ENCODE results near the gene ZNFX1. TPM values are rescaled to one million over a fixed set of nuclear protein-coding genes. Genes with fewer than 3 reads are reported as not detected.
A peak's percentile ranks its signal among the peaks of the same experiment; 100 is the strongest.

ZNFX1 gene
- 36.0 to 38.7 TPM (median 36.4 TPM) in 3 replicates for total RNA-seq
- long read RNA-seq, partial matches to known transcripts = 11 of 12 reads
- long read RNA-seq, other reads (novel, unspliced or antisense) = 1 of 12 reads

DNA sequence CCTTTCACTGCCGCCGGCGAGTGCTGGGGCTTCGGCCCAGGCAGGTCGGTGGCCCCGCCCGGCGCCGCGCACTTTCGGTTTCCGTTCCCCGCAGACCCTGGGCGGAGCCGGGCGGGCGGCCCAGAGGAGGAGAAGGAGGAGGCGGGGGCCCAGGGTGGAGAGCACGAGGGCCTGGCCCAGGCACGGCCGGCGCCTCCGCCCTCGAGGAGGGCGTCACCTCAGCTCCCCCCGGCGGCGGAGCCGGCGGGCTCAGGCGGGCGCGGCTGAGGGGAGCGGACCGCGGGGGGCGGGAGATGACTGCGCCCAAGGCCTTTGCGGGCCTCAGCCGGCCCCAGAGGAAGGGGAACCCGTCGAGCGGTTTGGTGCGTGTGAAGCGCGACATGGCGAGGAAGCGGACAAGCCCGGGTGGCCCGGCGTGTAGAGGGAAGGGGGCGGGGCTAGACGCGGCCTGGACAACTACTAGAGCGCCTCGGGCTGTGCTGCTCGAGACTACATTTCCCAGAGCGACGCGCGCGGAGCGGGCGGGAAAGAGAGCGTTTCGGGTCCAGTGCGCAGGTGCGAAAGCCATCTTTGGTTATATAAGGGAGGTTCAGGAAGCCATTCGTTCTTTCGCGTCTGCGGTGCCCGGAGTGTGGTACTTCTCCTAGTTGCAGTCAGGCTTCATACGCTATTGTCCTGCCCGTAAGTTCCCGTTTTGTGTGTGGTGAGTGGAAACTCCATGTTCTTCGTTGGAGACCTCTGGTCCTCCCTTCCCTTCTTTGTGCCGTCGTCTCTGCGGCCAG, at the start of gene ZNFX1:
Gene ZNFX1, minus strand, starts transcription at position 22 of the 782 bp plus-strand sequence. CDS start 2,218 bp downstream, outside the sequence.
- peak; percentile 100 for DNase-seq (ENCODE audit: low spot score)
- peak within 1 kb of the TSS; percentile 89 for H3K27ac Mint-ChIP-seq (ENCODE audit: unreplicated experiment)
- TF ChIP-seq, protein P1, sequence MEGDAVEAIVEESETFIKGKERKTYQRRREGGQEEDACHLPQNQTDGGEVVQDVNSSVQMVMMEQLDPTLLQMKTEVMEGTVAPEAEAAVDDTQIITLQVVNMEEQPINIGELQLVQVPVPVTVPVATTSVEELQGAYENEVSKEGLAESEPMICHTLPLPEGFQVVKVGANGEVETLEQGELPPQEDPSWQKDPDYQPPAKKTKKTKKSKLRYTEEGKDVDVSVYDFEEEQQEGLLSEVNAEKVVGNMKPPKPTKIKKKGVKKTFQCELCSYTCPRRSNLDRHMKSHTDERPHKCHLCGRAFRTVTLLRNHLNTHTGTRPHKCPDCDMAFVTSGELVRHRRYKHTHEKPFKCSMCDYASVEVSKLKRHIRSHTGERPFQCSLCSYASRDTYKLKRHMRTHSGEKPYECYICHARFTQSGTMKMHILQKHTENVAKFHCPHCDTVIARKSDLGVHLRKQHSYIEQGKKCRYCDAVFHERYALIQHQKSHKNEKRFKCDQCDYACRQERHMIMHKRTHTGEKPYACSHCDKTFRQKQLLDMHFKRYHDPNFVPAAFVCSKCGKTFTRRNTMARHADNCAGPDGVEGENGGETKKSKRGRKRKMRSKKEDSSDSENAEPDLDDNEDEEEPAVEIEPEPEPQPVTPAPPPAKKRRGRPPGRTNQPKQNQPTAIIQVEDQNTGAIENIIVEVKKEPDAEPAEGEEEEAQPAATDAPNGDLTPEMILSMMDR (IDR thresholded peaks at IDR 0.05) = peak; percentile 17
- H3K27me3 Mint-ChIP-seq (ENCODE audit: low read depth) = no peaks in the 10 kb centered on the region
- H3K4me3 Mint-ChIP-seq (ENCODE audit: unreplicated experiment) = peak within 1 kb of the TSS; percentile 99
- peaks cover 54% of the 10 kb centered on the region for H3K36me3 Mint-ChIP-seq (ENCODE audit: low read depth)
- H3K9me3 Mint-ChIP-seq (ENCODE audit: low read depth) = no peaks in the 10 kb centered on the region
- H3K4me1 Mint-ChIP-seq (ENCODE audit: low read depth) = peaks cover 57% of the 10 kb centered on the region

DNA sequence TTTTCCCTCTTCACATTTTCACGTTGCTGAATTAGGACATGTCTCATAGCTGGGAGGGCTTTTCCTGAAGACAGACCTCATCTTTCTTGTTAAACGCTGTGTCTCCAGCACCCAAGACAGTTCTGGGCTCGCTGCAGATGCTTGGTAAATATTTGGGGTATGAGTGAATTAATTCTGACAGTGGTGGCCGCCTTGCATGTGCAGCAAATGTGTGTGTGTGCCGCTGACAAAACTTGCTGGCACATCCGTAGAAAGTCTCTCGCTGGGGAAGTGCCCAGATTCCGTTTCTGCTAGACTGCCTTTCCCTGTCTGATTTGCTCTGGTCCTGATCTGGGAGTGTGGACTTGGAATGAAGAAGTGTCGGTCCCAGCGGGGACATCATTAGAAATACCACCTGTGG, 48.2 kb upstream of the ZNFX1 start:
- Mint-ChIP-seq H3K36me3 (ENCODE audit: low read depth) (peaks cover 4% of the 10 kb centered on the region), H3K9me3 (ENCODE audit: low read depth) (no peaks in the 10 kb centered on the region), H3K27ac (ENCODE audit: unreplicated experiment) (peak overlapping the region; percentile 46), H3K27me3 (ENCODE audit: low read depth) (peaks cover 33% of the 10 kb centered on the region), H3K4me3 (ENCODE audit: unreplicated experiment) (no peak overlapping the region), H3K4me1 (ENCODE audit: low read depth) (peaks cover 20% of the 10 kb centered on the region)
- TF ChIP-seq, protein P1 (IDR thresholded peaks at IDR 0.05) = no peak
- no peak for DNase-seq (ENCODE audit: low spot score)

GRCh38 chr20:49324306-49324705, 46.4 kb upstream of the ZNFX1 start:
- peaks cover 1% of the 10 kb centered on the region for H3K36me3 Mint-ChIP-seq (ENCODE audit: low read depth)
- TF ChIP-seq, protein P1 (IDR thresholded peaks at IDR 0.05) = no peak
- H3K9me3 Mint-ChIP-seq (ENCODE audit: low read depth) = no peaks in the 10 kb centered on the region
- peaks cover 31% of the 10 kb centered on the region for H3K27me3 Mint-ChIP-seq (ENCODE audit: low read depth)
- no peak overlapping the region for H3K27ac Mint-ChIP-seq (ENCODE audit: unreplicated experiment)
- no peak for DNase-seq (ENCODE audit: low spot score)
- no peak overlapping the region for H3K4me3 Mint-ChIP-seq (ENCODE audit: unreplicated experiment)
- peaks cover 25% of the 10 kb centered on the region for H3K4me1 Mint-ChIP-seq (ENCODE audit: low read depth)

GRCh38 chr20:49323622-49324238, 45.9 kb upstream of the ZNFX1 start:
- H3K27ac Mint-ChIP-seq (ENCODE audit: unreplicated experiment) = peak overlapping the region; percentile 81
- DNase-seq (ENCODE audit: low spot score) = no peak
- H3K9me3 Mint-ChIP-seq (ENCODE audit: low read depth) = no peaks in the 10 kb centered on the region
- H3K36me3 Mint-ChIP-seq (ENCODE audit: low read depth) = peaks cover 2% of the 10 kb centered on the region
- peaks cover 31% of the 10 kb centered on the region for H3K27me3 Mint-ChIP-seq (ENCODE audit: low read depth)
- TF ChIP-seq, protein P1 (IDR thresholded peaks at IDR 0.05) = peak; percentile 77
- H3K4me1 Mint-ChIP-seq (ENCODE audit: low read depth) = peaks cover 30% of the 10 kb centered on the region
- H3K4me3 Mint-ChIP-seq (ENCODE audit: unreplicated experiment) = no peak overlapping the region

- Mint-ChIP-seq H3K4me1 (ENCODE audit: low read depth) (peaks cover 25% of the 10 kb centered on the region), H3K4me3 (ENCODE audit: unreplicated experiment) (no peak overlapping the region), H3K27me3 (ENCODE audit: low read depth) (peaks cover 43% of the 10 kb centered on the region), H3K36me3 (ENCODE audit: low read depth) (peaks cover 5% of the 10 kb centered on the region), H3K9me3 (ENCODE audit: low read depth) (peaks cover 6% of the 10 kb centered on the region), H3K27ac (ENCODE audit: unreplicated experiment) (no peak overlapping the region)
- TF ChIP-seq, protein P1 (IDR thresholded peaks at IDR 0.05) = peak; percentile 74
- DNase-seq (ENCODE audit: low spot score) = no peak
Observed at GRCh38 chr20:49320460-49320859, 42.6 kb upstream of the ZNFX1 start.
